Sigmoid colon (tissue), 4 donors: ENCODE results near the gene GLI3.

Experiments used
- CTCF ChIP-seq, 4 experiments: fragments of 450-650 bp in 3 of 4; fragments of 200-600 bp in 1 of 4; IDR thresholded peaks; one replicate each; pipeline ENCODE4 v1.5.1; 2016 to 2019; ENCODE audit warnings: antibody characterized with exemption in 4 of 4, mild to moderate bottlenecking in 3 of 4, moderate library complexity in 2 of 4
- EP300 ChIP-seq, 4 donors: sonication (generic); formaldehyde crosslinking; IDR thresholded peaks; one replicate each; pipeline ENCODE4 v1.6.1; 2017; ENCODE audit warnings: antibody characterized with exemption in 4 of 4
- POLR2A ChIP-seq, 2 donors: fragments of 450-650 bp; IDR thresholded peaks; one replicate each; pipeline ENCODE4 v1.6.1; 2016; ENCODE audit warnings: antibody characterized with exemption in 2 of 2, mild to moderate bottlenecking in 2 of 2, moderate library complexity in 2 of 2
- POLR2AphosphoS5 ChIP-seq, 4 donors: sonication (generic); formaldehyde crosslinking; IDR thresholded peaks; one replicate each; pipeline ENCODE4 v1.6.1; 2017; ENCODE audit warnings: antibody characterized with exemption in 4 of 4

GRCh38 chr7:42222125-42222524, 14.9 kb downstream of the GLI3 start:
- TF ChIP-seq CTCF (IDR thresholded peaks at IDR 0.05) (no peak), POLR2A (IDR thresholded peaks at IDR 0.05) (no peak), EP300 (IDR thresholded peaks at IDR 0.05) (no peak), POLR2AphosphoS5 (IDR thresholded peaks at IDR 0.05) (no peak)
